Coronary artery (tissue), 2 donors: Measurements from ENCODE around the gene UBE2J2.

Experiments
- DNase-seq: peaks from one replicate; pipeline ENCODE4 v3.0.0-alpha.2; 2017; ENCODE audit warnings: low spot score
- H3K27ac ChIP-seq, 2 donors: fragments of 200-600 bp; sonication (generic); one replicate each; pipeline ENCODE4 v1.5.1; 2016 to 2019
- H3K4me3 ChIP-seq: fragments of 200-600 bp; sonication (generic); 2 replicates; pipeline ENCODE4 v1.5.1; 2016; ENCODE audit warnings: mild to moderate bottlenecking, moderate library complexity
- CTCF ChIP-seq: fragments of 200-600 bp; sonication (generic); IDR thresholded peaks from one replicate; pipeline ENCODE4 v1.5.1; 2019; ENCODE audit warnings: antibody characterized with exemption

The UBE2J2 gene

GRCh38 chr1:1236176-1236763, 37.4 kb downstream of the UBE2J2 start:
- no peak overlapping the region for H3K27ac ChIP-seq
- H3K4me3 ChIP-seq = no peak overlapping the region
- DNase-seq = no peak
- TF ChIP-seq CTCF = no peak

- Histone ChIP-seq H3K27ac (no peak overlapping the region), H3K4me3 (no peak overlapping the region)
- TF ChIP-seq CTCF = no peak
- no peak for DNase-seq
These were observed 38.5 kb downstream of the UBE2J2 start for GRCh38 chr1:1235016-1235744.

GRCh38 chr1:1234180-1234808, 39.4 kb downstream of the UBE2J2 start:
- DNase-seq = no peak
- no peak for TF ChIP-seq CTCF
- no peak overlapping the region for H3K27ac ChIP-seq

GRCh38 chr1:1233567-1233892, 40.1 kb downstream of the UBE2J2 start:
- H3K4me3 ChIP-seq = no peak overlapping the region
- no peak for TF ChIP-seq CTCF
- DNase-seq = no peak

More at GRCh38 chr1:1234180-1234808, 39.4 kb downstream of the UBE2J2 start:
- no peak overlapping the region for H3K4me3 ChIP-seq

GRCh38 chr1:1232796-1233566, 40.7 kb downstream of the UBE2J2 start:
- Histone ChIP-seq H3K4me3 (peak overlapping the region; percentile 90), H3K27ac (no peak overlapping the region)
- DNase-seq = no peak
- no peak for TF ChIP-seq CTCF

More at GRCh38 chr1:1233567-1233892, 40.1 kb downstream of the UBE2J2 start:
- no peak overlapping the region for H3K27ac ChIP-seq

- peak within 1 kb of the TSS; percentile 90 for H3K4me3 ChIP-seq
- DNase-seq = no peak
- no peak for TF ChIP-seq CTCF
- H3K27ac ChIP-seq = peak within 1 kb of the TSS; percentile 88 to 93
These were observed 41.4 kb downstream of the UBE2J2 start, which contains the start of gene B3GALT6 for GRCh38 chr1:1232208-1232795. Gene B3GALT6 (plus strand): TSS chr1:1232237. CDS start chr1:1232279, 42 bp downstream.
